K562 treated with DMSO at 1 percent for 4 hours (cell line): ENCODE measurements around the gene IRX3. TPM values are rescaled to one million over a fixed set of nuclear protein-coding genes. Genes with fewer than 3 reads are reported as not detected.

ENCODE experiments used
- total RNA-seq: library from RNA; unstranded; fragments of 300-600 nt; gene quantifications from 2 replicates; pipeline ENCODE4 v1.2.3, GENCODE V29; 2022; ENCODE audit not compliant: insufficient read depth

IRX3 gene
- total RNA-seq = not detected in 2 replicates

GRCh38 chr16:54286366-54287130 lies at the start of gene IRX3:
Gene IRX3, minus strand, starts transcription at chr16:54286787. Its CDS starts 737 bp downstream, at chr16:54286050.

